ELR (cell line): ENCODE data around the gene FXN.
A peak's percentile ranks its signal among the peaks of the same experiment; 100 is the strongest.
"Not testable (repeated sequence)": the region's sequence is repeated elsewhere in the genome, so short reads cannot be mapped to it uniquely, and the experiment has no call there.

Source experiments
- DNase-seq: peaks from one replicate; pipeline ENCODE4 v3.0.0-alpha.2; 2015; ENCODE audit warnings: low read depth

The FXN gene

DNA sequence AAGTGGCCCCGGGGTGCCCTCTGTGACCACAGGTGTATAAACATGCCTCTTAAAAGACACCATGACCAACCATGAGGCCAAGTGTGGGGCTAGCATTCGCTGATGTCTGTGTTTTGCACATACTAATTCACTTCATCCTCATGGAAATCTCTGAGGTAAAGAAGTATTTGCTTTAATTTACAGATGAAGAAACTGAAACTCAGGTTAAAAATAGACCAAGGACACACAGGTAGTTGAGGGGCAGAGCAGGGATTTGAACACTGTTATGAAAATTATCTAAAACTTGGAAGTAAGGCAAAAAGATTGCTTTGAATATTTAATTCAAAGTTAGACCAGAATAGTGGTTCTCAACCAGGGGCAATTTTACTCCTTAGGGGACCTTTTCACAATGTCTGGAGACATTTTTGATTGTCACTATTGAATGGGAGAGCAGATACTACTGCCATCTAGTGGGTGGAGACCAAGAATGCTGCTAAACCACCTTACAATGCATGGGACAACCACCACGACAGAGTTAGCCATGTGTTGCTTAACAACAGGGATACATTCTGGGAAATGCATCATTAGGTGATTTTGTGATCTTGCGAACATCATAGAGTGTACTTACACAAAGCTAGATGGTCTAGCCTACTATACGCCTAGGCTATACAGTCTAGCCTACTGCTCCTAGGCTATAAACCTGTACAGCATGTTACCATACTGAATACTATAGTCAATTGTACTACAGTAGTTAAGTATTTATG is 8.0 kb upstream of the FXN start:
- DNase-seq: peak; percentile 60

DNA sequence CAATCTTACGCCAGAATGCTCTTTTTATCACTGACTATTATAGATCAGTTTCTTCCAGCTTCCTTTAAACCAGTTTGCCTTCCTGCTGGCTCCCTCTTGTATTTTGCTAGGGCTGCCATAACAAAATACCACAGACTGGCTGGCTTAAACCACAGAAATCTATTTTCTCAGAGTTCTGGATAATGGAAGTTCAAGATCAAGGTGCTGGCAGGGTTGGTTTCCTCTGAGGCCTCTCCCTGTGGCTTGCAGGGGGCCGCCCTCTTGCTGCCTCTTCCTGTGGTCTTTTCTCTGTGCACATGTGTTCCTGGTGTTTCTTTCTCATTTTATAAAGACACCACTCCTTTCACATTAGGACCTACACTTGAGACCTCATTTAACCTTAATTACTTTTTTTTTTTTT is 6.8 kb upstream of the FXN start:
- DNase-seq: no peak

DNA sequence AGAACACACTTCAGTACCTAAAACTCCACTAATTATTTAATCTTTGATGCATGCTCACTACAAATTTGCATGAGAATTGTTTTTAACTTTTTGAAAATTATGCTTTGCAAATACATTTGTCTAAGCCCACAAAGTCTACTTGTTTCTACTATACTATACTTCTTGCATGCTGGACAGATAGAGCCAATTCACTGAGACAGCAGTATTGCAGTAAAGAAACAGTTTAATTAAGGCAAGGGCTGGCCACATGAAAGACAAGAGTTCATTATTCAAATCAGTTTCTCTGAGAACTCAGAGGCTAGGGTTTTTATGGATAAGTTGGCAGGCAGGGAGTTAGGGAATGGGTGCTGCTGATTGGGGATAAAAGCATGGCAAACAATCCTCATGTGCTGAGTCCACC is 6.0 kb upstream of the FXN start:
- DNase-seq: no peak

DNA sequence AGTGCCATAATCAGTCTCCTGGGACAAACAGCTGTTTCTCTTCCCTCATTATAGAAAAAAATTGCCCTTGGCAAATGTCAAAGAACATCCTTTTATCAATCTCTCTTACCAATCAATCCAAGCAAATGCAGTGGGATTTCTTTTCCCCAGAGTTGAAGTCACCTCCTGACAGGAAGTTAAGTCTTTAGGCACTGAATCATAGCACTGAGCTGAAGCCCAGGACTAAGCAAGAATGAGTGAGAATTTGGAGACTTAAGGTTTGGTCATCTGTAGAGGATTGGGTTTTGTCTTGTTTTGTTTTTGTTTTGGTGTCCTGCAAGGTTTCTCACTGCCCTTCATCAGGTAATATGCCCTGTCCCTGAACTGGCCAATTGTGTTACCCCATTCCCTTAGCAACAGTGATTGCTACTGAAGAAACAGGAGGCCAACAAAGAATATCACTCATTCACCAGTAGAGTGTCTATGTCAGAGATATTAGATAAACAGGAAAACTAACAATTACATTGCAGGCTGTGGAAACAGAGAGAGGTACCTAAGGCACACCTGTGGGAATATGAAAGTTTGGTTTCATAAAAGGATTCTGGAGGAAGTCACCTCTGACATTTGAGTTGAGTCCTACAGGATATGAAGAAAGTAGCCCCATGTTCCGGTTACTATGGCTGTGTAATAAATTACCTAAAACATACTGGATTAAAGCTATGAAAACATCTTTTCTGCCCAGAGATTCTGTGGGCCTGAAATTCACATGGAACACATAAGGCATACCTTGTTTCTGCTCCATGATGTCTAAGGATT is 4.5 kb upstream of the FXN start:
- DNase-seq: peak; percentile 61

DNA sequence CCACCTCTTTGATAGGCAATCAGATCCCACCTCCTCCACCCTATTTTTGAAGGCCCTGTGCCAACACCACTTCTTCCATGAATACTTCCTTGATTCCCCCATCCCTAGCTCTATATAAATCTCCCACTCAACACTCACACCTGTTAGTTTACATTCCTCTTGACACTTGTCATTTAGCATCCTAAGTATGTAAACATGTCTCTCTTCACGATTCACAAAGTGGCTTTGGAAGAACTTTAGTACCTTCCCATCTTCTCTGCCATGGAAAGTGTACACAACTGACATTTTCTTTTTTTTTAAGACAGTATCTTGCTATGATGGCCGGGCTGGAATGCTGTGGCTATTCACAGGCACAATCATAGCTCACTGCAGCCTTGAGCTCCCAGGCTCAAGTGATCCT is 1.5 kb upstream of the FXN start:
- DNase-seq: no peak

DNA sequence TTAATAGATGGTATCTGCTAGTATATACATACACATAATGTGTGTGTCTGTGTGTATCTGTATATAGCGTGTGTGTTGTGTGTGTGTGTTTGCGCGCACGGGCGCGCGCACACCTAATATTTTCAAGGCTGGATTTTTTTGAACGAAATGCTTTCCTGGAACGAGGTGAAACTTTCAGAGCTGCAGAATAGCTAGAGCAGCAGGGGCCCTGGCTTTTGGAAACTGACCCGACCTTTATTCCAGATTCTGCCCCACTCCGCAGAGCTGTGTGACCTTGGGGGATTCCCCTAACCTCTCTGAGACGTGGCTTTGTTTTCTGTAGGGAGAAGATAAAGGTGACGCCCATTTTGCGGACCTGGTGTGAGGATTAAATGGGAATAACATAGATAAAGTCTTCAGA is 757 bp downstream of the FXN start:
- peak; percentile 33 for DNase-seq

DNA sequence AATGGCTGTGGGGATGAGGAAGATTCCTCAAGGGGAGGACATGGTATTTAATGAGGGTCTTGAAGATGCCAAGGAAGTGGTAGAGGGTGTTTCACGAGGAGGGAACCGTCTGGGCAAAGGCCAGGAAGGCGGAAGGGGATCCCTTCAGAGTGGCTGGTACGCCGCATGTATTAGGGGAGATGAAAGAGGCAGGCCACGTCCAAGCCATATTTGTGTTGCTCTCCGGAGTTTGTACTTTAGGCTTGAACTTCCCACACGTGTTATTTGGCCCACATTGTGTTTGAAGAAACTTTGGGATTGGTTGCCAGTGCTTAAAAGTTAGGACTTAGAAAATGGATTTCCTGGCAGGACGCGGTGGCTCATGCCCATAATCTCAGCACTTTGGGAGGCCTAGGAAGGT is 1.2 kb downstream of the FXN start:
- DNase-seq: no peak

DNA sequence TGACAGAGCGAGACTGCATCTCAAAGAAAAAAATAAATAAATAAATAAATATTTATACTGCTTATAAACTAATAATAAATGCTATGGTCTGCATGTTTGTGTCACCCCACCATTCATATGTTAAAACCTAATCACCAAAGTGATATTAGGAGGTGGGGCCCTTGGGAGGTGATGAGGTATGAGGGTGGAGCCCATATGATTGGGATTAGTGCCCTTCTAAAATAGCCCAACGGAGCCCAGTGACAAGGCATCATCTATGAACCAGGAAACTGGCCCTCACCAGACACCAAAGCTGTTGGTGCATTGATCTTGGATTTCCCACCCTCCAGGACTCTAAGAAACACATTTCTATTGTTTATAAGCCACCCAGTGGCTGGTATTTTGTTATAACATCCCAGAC is 5.1 kb downstream of the FXN start:
- no peak for DNase-seq

DNA sequence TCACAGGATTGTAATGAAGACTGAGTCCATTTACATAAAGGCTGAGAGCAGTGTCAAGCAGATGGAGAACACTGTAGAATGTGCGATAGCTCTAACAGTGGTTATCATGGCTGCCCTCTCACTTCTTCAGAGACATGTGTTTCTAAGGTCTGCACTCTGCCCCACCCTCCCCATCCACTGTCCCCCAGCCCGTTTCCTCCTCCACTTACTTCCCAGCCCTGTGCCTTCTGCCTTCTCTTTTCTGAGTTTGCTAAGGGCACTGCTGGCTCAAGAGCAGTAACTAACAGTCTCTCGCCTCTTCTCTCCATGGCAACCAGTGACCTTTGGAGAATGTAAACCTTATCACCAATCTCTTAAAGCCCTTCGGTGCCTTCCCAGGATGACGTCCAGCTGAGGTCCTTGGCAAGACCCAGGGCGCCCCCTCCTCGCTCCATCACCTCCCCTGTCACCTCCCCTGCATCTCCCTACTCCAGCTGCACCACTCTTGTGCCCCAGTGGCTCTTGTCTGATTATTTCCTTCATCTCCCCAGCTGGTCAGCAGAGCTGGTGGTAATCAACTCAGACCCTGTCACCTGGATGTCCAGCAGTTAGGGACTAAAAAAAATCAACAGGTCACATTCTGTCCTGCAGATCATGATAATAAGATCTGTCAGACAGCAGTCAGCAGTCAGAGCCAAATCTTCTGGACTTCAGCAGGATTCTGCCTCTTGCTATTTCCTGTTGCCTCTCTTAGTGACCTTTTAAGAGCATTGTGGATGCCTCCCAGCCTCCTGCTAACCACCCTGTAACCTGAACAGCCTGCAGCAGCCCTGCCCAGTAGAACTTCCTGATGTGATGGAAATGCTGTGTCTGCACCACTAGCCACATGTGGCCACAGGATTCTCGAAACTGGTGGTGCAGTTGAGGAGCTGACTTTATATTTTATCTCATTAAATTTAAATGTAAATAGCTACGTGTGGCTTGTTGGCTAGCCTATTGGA is 9.0 kb downstream of the FXN start:
- peak; percentile 45 for DNase-seq

DNA sequence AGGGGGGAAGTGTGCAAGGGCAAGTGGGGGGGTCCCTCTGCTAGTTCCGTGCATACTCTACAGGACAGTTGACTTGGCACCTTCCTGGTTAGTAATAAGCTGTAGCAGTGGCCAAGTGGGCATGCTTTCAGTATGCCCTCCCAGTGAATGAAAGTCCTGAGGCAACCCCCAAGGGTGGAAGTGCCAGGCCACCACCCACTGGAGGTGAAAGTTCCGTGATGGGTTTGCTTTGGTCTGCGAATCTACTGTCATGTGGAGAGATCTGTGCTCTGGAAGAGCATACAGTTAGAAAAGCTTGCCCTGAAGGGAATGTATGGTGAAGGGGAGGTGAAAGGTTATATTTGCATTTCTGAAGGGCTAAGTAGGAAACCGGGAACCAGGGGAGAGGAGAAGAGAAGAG is 10.3 kb downstream of the FXN start:
- DNase-seq: no peak

DNA sequence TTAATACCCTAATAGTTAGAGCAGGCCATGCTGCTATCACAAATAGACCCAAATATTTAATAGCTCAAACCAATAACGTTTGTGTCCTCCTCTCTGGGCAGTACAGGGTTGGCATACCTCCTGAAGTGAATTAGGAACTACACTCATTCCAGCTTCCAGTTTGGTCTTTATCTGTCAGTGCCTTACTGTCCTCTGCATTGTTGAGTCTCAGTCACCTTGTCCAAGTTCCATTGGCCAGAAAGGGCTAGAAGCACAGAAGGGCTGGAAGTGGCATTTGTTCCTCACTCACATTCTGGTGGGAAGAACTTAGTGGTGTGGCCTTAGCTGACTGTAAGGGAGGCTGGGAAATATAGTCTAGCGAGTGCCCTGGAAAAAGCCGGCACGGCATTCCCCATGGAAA is 11.2 kb downstream of the FXN start:
- DNase-seq: no peak

DNA sequence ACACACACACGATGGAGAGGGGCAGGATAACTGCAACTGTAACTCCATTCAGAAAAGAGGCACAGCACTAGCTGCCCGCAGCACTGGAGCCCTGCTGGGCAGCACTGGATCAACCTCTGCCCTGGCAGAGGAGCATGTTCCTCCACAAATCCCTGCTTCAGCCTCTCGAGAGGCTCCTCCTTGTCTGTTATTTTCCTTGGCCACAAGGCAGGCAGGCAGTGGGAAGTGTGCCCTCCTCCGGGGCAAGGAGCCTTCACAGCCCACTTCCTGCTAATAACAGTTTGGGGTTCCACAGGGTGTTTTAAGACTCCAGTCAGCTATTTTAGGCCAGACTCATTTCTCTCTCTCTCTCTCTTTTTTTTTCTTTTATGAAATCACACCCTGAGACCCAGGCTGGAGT is 11.8 kb downstream of the FXN start:
- DNase-seq: no peak

DNA sequence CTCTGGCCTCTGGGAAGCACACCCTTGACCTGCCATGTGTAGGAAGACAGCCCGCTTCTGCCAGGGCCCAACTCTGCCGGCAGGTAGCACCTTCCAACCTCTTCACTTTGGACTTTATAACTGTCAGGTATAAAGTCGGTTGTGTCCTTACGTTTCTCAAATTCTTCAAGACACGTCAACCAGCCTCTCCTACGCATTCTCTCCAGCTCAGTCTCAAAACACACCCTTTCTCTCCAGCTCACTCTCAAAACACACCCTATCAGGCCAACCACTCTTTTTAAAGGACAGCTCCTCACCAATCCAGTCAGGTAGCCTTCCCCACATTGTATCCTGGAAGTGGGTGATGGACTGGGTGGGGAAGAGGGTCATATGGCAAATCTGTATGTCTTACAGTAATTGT is 13.5 kb downstream of the FXN start:
- no peak for DNase-seq

DNA sequence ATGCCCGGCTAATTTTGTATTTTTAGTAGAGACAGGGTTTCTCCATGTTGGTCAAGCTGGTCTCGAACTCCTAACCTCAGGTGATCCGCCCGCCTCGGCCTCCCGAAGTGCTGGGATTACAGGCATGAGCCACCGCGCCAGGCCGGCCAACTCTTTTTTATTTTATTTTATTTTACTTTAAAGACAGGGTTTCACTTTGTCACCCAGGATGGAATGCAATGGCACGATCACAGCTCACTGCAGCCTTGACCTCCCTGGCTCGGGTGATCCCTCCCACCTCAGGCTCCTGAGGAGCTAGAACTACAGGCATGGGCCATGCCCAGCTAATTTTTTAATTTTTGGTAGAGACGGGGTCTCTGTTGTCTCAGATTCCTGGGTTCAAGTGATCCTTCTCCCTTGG is 15.4 kb downstream of the FXN start:
- DNase-seq: not testable (repeated sequence)

DNA sequence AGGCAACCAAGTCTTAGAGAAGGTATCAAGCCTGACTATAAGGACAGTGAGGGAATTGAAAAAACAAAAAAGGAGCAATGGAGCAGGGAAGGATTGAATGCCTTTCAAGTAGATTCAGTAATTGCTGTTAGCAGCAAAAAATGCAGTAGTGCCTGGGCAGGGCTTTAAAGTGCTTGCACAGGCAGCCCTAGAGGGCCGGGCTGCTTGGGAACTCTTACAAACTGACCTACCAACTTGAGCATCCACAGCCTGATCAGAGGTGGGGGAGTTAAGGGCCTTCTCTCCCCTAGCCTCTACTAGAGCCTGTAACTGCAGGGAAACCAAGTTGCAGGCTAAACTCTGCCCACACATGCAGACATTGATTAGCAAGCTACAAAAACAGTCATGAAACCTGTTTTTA is 19.4 kb downstream of the FXN start:
- no peak for DNase-seq

DNA sequence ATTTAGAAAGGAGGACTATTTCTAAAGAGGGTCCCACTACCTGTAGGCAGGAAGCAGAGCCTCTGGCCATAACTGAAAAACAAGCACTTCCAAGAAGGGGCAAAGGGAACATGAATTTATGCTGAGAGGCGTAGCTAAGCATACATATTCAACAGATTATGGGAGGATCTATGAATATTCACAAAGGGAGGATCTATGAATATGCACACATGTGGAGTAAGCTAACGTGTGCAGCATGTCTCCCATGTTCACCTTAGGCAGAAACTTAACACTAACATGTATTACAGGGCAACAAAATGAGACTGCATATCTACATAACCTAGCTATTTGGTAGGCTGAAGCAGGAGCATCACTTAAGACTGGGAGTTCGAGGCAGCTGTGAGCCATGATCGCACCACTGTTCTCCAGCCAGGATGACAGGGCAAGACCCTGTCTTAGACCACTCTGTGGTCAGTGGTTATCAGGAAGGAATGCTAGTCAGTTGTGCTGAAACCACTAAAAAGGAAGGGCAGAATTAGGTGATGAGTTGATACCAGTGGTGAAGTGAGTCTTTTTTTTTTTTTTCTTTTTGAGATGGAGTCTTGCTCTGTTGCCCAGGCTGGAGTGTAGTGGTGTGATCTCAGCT is 20.8 kb downstream of the FXN start:
- DNase-seq: peak; percentile 33

DNA sequence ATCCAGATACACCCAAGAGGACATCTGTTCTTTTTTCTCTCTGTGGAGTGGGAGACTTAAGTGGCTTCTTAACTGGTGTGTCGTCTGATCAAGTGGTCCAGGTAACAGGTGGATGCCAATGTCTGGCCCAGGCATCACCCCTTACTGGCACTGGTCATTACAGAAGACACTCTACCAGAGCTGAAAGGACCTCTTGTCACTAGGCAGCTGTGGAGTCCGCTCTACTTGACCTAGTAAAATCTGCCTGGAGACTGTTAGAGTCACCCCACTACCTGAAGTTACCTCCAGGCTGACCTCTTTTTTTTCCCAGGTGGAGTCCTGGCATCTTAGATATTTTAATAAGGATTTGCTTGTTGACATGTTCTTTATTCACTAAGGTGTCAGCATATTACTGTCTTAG is 22.5 kb downstream of the FXN start:
- DNase-seq: no peak

DNA sequence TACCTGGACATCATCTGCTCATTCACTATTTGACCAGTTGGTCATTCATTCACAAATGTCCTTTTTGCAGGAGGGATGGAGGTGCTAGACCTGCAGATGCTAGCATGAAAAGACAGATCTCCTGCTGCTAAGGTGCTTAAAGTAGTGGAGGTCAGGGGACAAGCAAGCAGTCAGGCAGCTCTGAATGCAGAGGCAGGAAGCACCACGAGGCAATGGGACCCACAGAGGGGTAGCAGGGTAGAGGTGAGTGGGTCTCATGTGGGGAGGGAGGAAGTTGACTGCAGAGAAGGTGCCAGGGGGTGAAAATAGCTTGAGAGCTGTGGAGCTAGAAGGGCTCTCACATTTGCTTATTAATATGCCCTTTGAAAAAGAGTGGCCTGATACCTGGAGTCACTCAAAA is 25.2 kb downstream of the FXN start:
- DNase-seq: no peak

DNA sequence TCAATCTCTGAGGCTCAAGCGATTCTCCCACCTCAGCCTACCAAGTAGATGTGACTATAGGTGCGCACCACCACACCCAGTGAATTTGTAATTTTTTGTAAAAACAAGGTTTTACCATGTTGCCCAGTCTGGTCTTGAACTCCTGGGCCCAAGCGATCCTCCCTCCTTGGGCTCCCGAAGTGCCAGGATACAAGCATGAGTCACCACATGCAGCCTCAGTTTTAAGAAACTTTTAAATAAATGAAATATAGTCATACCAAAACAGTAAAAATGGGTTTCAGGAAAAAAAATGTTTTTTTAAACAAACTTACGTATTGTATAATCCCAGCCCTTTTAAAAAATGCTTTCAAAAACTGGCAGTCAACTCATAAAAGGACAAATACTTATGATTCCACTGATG is 26.6 kb downstream of the FXN start:
- no peak for DNase-seq

DNA sequence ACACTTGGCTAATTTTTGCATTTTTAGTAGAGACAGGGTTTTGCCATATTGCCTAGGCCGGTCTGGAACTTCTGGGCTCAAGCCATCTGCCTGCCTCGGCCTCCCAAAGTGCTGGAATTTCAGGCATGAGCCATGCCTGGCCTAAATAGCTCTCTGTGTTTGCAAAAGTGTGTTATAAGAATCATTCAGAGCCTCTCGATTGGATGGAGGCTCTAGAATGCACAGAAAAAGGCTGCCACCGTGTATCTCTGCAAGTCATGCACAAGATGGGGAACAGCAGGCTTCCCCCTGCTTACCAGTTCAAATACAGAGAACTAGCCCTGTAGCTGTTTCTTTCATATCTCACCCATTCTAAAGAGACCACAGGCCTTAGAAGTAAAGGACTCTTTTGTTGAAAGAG is 28.3 kb downstream of the FXN start:
- no peak for DNase-seq

DNA sequence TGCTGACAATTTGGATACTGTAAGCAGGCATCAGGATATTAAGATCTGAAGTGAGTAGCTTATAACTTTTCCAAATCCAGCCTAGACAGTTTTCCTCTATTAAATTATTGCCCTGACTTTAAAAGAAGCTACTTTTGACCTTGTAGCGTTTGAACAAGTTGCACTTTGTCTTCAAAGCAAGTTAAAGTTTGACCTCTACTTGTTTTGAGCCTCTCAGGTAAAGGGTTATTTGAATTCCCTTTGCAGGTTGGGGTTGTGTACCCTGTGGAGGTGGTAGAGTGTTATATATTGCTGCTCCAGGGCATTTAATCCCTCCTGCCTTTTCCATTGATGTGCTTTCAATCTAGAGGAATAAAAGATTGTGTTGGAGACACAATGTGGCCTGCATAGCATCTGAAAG is 30.1 kb downstream of the FXN start:
- DNase-seq: no peak

DNA sequence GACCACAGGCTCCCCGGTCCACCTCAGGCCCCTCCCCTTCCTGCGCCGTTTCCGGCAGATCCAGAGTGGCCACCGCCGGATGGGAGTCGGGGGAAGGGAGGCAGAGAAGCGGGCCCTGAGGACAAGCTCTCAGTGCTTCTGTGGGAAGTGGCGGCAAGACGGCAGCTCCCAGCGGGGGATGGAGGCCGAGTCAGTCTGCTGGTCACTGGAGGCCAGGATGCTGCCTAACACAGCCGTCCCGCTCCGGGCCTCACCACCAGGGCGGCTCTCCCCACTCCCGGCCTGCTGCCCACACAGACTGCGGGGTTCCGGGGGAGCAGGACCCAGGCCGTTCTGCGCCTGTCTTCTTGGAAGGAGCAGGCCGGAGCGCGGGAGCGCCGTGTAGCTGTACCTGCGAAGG is 31.4 kb downstream of the FXN start:
- DNase-seq: no peak
